KBM-7 (cell line): ENCODE data around the gene C22orf23.
A peak's percentile ranks its signal among the peaks of the same experiment; 100 is the strongest.
"Not testable (repeated sequence)": the region's sequence is repeated elsewhere in the genome, so short reads cannot be mapped to it uniquely, and the experiment has no call there.

ENCODE experiments used
- DNase-seq: peaks from one replicate; pipeline ENCODE4 v3.0.0-alpha.2; 2015
- in situ Hi-C: fragments of 300-500 bp; cut with MboI; formaldehyde crosslinking; loops from 2 replicates; pipeline ENCODE4 v1.14.3; 2020; ENCODE audit warnings: low sequenced_read_pairs, low pct_unique_long_range_greater_than_20kb, mixed read lengths

Gene C22orf23

GRCh38 chr22:37959231-37959825 is 5.9 kb upstream of the C22orf23 start:
- no peak for DNase-seq
- in situ Hi-C loops, result no loop called here

- no peak for DNase-seq
- in situ Hi-C loops, result no loop called here
These were observed 3.8 kb upstream of the C22orf23 start for GRCh38 chr22:37957232-37957631.

- DNase-seq, in situ Hi-C loops: not testable (repeated sequence)
These were observed 2.5 kb upstream of the C22orf23 start for GRCh38 chr22:37955825-37956397.

DNA sequence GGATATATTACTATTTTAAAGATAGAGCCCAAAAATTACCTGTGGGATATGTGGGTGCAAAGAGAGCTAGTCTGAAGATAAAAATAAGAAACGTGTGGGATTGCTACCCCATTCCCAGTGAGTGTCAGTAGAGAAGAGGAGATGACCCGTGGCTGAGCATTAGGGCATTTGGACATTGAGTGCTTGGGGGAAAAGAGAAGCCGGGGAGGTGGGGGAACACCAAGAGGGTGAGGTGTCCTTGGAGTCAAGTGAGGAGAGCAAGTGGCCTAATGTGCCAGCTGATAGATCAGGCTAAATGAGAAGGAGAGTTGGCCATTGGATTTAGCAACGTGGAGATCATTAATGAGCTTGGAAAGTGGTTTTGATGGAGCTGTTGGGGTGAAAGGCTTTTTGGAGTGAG is 1.3 kb upstream of the C22orf23 start:
- in situ Hi-C loops, result no loop called here
- no peak for DNase-seq

DNA sequence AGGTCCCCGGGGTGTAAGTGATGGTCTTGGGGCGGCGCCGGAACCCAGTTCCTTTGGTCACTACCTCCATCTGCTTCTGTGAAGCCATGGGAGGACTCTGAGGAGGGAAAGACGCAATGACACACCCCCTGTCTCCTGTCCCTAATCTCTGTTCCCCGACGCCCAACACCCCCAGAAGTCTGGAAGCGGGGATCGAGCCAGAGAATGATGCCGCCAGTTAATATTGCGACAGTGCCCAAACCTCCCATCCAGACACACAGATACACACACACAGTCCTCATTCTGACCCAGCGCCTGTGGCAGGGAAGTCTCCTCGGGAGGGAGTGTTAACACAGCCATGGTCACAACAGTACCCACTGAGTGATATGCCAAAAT is 352 bp downstream of the C22orf23 start:
- DNase-seq, result no peak
- in situ Hi-C loops, result no loop called here

- DNase-seq, in situ Hi-C loops: not testable (repeated sequence)
These were observed 772 bp downstream of the C22orf23 start for GRCh38 chr22:37952629-37953028.

- in situ Hi-C loops, result no loop called here
- DNase-seq, result peak; percentile 9
These were observed 2.1 kb downstream of the C22orf23 start for GRCh38 chr22:37951305-37951704.

DNA sequence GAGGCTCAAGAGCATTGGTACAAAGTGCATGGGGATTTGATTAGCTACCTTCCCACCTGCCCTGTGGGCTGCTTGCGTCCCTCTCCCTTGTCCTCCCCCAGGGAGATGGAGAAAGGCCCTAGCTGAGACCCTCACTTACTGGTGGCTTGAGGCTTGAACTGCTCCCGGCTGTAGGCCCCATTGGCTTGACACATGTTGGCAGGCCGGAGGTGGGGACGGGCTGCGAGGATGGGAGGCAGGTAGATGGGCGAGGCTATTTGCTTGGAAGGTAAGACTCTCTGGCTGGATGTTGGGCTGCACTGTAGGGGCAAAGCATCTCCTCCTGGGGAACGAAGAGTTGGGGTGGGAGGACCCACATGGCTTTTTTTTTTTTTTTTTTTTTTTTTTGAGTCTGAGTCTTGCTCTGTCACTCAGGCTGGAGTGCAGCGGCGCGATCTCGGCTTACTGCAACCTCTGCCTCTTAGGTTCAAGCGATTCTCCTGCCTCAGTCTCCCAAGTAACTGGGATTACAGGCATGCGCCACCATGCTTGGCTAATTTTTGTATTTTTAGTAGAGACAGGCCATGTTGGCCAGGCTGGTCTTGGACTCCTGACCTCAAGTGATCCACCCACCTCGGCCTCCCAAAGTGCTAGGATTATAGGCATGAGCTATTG is 6.1 kb downstream of the C22orf23 start:
- in situ Hi-C loops, DNase-seq: not testable (repeated sequence)

DNA sequence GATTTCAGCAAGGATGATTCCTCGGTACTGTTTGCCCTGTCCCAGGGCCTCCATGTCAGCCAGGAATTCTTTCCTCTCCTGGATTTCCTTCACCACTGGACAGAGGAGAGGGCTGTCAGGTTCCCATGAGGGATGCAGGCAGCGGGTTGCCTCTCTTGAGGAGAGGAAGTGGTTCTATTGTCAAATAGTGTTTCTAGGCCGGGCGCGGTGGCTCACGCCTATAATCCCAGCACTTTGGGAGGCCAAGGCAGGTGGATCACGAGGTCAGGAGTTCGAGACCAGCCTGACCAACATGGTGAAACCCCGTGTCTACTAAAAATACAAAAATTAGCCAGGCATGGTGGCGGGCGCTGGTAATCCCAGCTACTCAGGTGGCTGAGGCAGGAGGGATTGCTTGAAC is 9.0 kb downstream of the C22orf23 start:
- DNase-seq, in situ Hi-C loops: not testable (repeated sequence)

DNA sequence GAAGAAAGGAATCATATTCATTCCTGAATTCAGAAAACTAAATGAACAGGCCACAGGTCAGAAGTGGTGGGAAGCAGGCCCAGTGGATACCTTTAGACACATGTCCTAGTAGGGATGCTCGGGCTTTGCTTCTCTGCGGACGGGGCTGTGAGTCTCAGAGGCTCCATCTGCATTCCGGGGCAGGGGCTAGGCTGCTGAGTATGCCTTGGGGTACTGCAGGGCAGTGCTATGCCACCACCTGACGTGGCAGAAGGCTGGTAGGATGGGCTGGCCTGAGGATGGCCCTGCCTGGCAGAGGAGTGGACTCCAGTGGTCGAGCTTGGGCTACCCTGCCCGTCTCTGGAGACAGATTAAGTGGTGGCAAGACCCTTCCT is 9.6 kb downstream of the C22orf23 start:
- no peak for DNase-seq
- in situ Hi-C loops, result no loop called here

- in situ Hi-C loops, result no loop called here
These were observed 10.1 kb downstream of the C22orf23 start for GRCh38 chr22:37943136-37943824.

DNA sequence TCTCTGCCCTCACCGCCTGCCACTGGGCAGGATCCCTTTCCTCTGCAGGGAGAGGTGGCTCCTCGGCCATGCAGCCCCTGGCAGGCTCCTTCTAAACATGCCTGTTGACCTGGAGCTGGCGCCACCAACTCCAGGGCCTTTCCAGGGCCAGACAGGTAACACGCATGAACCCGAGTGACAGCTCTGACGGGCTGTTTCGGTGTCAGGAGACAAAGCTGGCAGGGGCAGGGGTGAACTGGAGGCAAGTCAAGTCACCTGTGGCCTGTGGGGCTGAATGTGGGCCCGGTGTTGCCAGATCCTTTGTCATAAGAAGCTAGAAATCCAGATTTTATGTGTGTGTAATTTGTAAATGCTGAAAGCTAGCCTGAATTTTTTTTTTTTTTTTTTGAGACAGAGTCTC is 11.3 kb downstream of the C22orf23 start:
- in situ Hi-C loops, result no loop called here
- no peak for DNase-seq

More at GRCh38 chr22:37943136-37943824, 10.1 kb downstream of the C22orf23 start:
- no peak for DNase-seq

DNA sequence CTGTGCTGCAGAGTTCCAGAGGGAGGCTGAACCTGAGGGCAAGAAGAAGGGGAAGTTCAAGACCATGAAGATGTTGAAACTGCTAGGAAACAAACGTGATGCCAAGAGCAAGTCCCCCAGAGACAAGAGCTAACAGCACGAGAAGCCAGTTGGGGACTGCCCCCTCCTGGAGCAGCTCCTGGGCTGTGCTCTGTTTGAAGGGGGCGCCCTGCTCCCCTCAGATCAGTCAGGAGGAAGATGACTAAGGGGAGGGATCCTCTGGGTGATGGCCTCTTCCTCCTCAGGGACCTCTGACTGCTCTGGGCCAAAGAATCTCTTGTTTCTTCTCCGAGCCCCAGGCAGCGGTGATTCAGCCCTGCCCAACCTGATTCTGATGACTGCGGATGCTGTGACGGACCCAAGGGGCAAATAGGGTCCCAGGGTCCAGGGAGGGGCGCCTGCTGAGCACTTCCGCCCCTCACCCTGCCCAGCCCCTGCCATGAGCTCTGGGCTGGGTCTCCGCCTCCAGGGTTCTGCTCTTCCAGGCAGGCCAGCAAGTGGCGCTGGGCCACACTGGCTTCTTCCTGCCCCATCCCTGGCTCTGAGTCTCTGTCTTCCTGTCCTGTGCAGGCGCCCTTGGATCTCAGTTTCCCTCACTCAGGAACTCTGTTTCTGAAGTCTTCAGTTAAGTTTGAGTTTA is 12.6 kb downstream of the C22orf23 start:
- in situ Hi-C loops, result no loop called here
- no peak for DNase-seq

- in situ Hi-C loops, result no loop called here
- peak; percentile 96 for DNase-seq
These were observed 19.6 kb downstream of the C22orf23 start for GRCh38 chr22:37933711-37934376.

- no peak for DNase-seq
- in situ Hi-C loops, result no loop called here
These were observed 20.4 kb downstream of the C22orf23 start for GRCh38 chr22:37932821-37933578.

DNA sequence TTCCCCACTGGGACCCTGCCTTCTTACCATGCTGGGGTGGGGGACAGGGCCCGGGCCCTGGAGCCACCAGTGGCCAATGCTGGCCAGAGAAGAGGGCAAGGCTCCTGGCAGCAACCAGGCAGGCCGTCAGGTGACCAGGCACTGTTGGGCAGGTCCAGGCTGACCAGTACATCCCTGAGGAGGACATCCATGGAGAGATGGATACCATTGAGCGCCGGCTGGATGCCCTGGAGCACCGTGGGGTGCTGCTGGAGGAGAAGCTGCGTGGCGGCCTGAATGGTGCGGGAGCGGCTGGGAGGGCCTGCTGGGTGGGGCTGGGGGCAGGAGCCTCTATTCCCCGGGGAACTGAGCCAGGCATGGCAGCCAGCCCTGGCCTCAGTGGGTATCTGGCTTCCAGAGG is 21.0 kb downstream of the C22orf23 start:
- DNase-seq, result no peak
- in situ Hi-C loops, result no loop called here

GRCh38 chr22:37931893-37932389 is 21.5 kb downstream of the C22orf23 start:
- no peak for DNase-seq
- in situ Hi-C loops, result no loop called here

- in situ Hi-C loops, result no loop called here
- DNase-seq, result no peak
These were observed 22.4 kb downstream of the C22orf23 start for GRCh38 chr22:37930952-37931440.
